PC-3 (cell line): ENCODE data around the gene NIFK. TPM values are rescaled to one million over a fixed set of nuclear protein-coding genes. Genes with fewer than 3 reads are reported as not detected.

Experiments used
- ATAC-seq: fragments of 200-7000 bp; cut with Tn5 transposase; 2 replicates; pipeline ENCODE4 v1.9.1; 2020; ENCODE audit warnings: mild to moderate bottlenecking, moderate library complexity
- BruUV-seq: library from RNA; stranded (reverse); fragments of 400-500 nt; replicated peaks from 2 replicates; lab custom pipeline; 2021; lab: Mats Ljungman, UMichigan
- CTCF ChIA-PET: fragments of 300-600 bp; sonication (Branson Sonifier 250); formaldehyde crosslinking; loops from one replicate; lab custom pipeline; 2022; ENCODE audit warnings: antibody characterized with exemption; lab: Charles Lee
- POLR2A ChIA-PET: fragments of 300-600 bp; sonication (Branson Sonifier 250); formaldehyde crosslinking; loops from one replicate; lab custom pipeline; 2022; ENCODE audit warnings: antibody characterized with exemption; ENCODE audit not compliant: unreplicated experiment; lab: Charles Lee
- DNase-seq: peaks from one replicate; pipeline ENCODE4 v3.0.0-alpha.2; 2015
- H2AFZ ChIP-seq: fragments of 300-600 bp; sonication (generic); 2 replicates; pipeline ENCODE4 v1.6.0; 2016; ENCODE audit warnings: antibody characterized with exemption, low read length
- H3F3A ChIP-seq: fragments of 300-600 bp; sonication (generic); one replicate; pipeline ENCODE4 v1.6.0; 2017; ENCODE audit warnings: antibody characterized with exemption, low read length, control low read depth, mild to moderate bottlenecking; ENCODE audit not compliant: unreplicated experiment
- H3K27ac ChIP-seq: fragments of 300-600 bp; sonication (generic); 2 replicates; pipeline ENCODE4 v1.5.1; 2016; ENCODE audit warnings: mild to moderate bottlenecking, low read length
- H3K27me3 ChIP-seq: fragments of 300-600 bp; sonication (generic); 2 replicates; pipeline ENCODE4 v1.6.1; 2016; ENCODE audit warnings: low read length, mixed read lengths
- H3K36me3 ChIP-seq: fragments of 300-600 bp; sonication (generic); 2 replicates; pipeline ENCODE4 v1.6.1; 2016; ENCODE audit warnings: low read depth, mixed run types, low read length, mixed read lengths
- H3K4me1 ChIP-seq: fragments of 300-600 bp; sonication (generic); 2 replicates; pipeline ENCODE4 v1.5.1; 2016; ENCODE audit warnings: low read length; ENCODE audit not compliant: insufficient read depth
- H3K4me2 ChIP-seq: fragments of 300-600 bp; sonication (generic); 2 replicates; pipeline ENCODE4 v1.6.0; 2016; ENCODE audit warnings: low read length
- H3K4me3 ChIP-seq: fragments of 300-600 bp; sonication (generic); 2 replicates; pipeline ENCODE4 v1.5.1; 2016; ENCODE audit warnings: mild to moderate bottlenecking, low read length, mixed read lengths
- H3K79me2 ChIP-seq: fragments of 300-600 bp; sonication (generic); 2 replicates; pipeline ENCODE4 v1.6.1; 2017; ENCODE audit warnings: low read length, mixed read lengths
- H3K9ac ChIP-seq: fragments of 300-600 bp; sonication (generic); 2 replicates; pipeline ENCODE4 v1.6.0; 2016; ENCODE audit warnings: mild to moderate bottlenecking, low read length
- H3K9me2 ChIP-seq: fragments of 300-600 bp; sonication (generic); replicated peaks from 2 replicates; pipeline ENCODE4 v1.6.1; 2016; ENCODE audit warnings: mixed run types, low read length, mixed read lengths
- H3K9me3 ChIP-seq: fragments of 300-600 bp; sonication (generic); 2 replicates; pipeline ENCODE4 v1.6.1; 2016; ENCODE audit warnings: low read length, mixed read lengths
- H4K20me1 ChIP-seq: fragments of 300-600 bp; sonication (generic); 2 replicates; pipeline ENCODE4 v1.6.1; 2016; ENCODE audit warnings: low read length, mixed read lengths
- CTCF ChIP-seq: fragments of 300-600 bp; sonication (generic); conservative IDR thresholded peaks from 2 replicates; pipeline ENCODE4 v1.5.1; 2017; ENCODE audit warnings: antibody characterized with exemption, low read depth, mild to moderate bottlenecking, low read length
- EZH2 ChIP-seq: fragments of 300-600 bp; sonication (generic); IDR thresholded peaks from one replicate; pipeline ENCODE4 v1.6.1; 2017; ENCODE audit warnings: antibody characterized with exemption, mild to moderate bottlenecking, low read length; ENCODE audit not compliant: unreplicated experiment
- EZH2phosphoT487 ChIP-seq: fragments of 300-600 bp; sonication (generic); IDR thresholded peaks from 2 replicates; pipeline ENCODE4 v1.6.1; 2018; ENCODE audit warnings: mild to moderate bottlenecking, antibody characterized with exemption, low read length, borderline replicate concordance
- intact Hi-C: fragments of 100-400 bp; cut with micrococcal nuclease; formaldehyde crosslinking; loops from 2 replicates; pipeline ENCODE4 v1.9.0; 2023
- total RNA-seq: library from RNA; depleted of rRNA; stranded (reverse); fragments of >200 nt; gene quantifications from 2 replicates; pipeline ENCODE4 v1.2.3, GENCODE V29; 2014

The NIFK gene
- total RNA-seq, 1 experiment from 2014 or later = 64.1 TPM

DNA sequence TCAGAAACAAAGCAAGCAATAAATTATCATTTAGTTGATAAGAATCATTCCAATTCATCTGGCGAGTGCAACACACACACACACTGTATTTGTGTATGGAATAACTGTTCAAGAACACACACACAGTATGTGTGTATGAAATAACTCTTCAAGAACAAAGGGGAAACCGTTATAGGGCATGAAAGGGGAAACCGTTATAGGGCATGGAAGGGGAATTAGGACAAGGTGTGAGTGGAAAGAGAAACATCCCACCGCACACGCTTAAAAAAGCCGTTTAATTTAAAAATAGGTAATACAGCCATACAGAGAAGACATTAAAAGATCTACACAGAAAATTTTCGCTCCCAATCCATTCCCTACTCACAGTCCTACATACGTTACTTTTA, 18.2 kb upstream of the NIFK start:
- peak overlapping the region; percentile 85 for H2AFZ ChIP-seq

GRCh38 chr2:121748202-121748601, 11.5 kb upstream of the NIFK start:
- Histone ChIP-seq H3K27me3 (no peaks in the 10 kb centered on the region), H3K4me2 (no peak overlapping the region), H3K36me3 (no peaks in the 10 kb centered on the region), H2AFZ (peak overlapping the region; percentile 46; the same call in 1 of the 2 replicates), H3K27ac (no peak overlapping the region), H3K9me3 (no peaks in the 10 kb centered on the region), H3K9me2 (no peaks in the 10 kb centered on the region), H3F3A (no peaks in the 10 kb centered on the region), H3K9ac (no peak overlapping the region), H3K79me2 (no peaks in the 10 kb centered on the region), H3K4me3 (no peak overlapping the region), H3K4me1 (no peaks in the 10 kb centered on the region), H4K20me1 (no peaks in the 10 kb centered on the region)
- DNase-seq (peak; percentile 50), ATAC-seq (no peak; the same call in 1 of the 2 replicates)
- ChIA-PET CTCF (no interaction called here), POLR2A (no interaction called here)
- no TSS peak for BruUV-seq
- TF ChIP-seq CTCF = peak; percentile 61
- no peak for TF ChIP-seq EZH2
- intact Hi-C loops = no loop called here

More for the DNA sequence above, 18.2 kb upstream of the NIFK start:
- H4K20me1 ChIP-seq = 0 out of 2 replicates have a peak, but pooled peaks cover 4% of the 10 kb centered on the region
- intact Hi-C loops = loop anchor here (1.0 to 2.0 kb wide), 2 partner anchors 18 to 224 kb away; partner anchors contain the start of gene NIFK
- H3K79me2 ChIP-seq = peaks cover 42% of the 10 kb centered on the region
- BruUV-seq = TSS peak; percentile 91
- peak overlapping the region; percentile 97 for H3K4me3 ChIP-seq
- H3K4me2 ChIP-seq = peak overlapping the region; percentile 89
- CTCF ChIA-PET = no interaction called here
- H3K27ac ChIP-seq = no peak overlapping the region
- peaks cover 19% of the 10 kb centered on the region for H3K36me3 ChIP-seq
- H3K27me3 ChIP-seq = no peaks in the 10 kb centered on the region
- POLR2A ChIA-PET = no interaction called here
- H3F3A ChIP-seq = no peaks in the 10 kb centered on the region
- ATAC-seq = peak; percentile 5
- no peaks in the 10 kb centered on the region for H3K9me3 ChIP-seq
- H3K9ac ChIP-seq = peak overlapping the region; percentile 81
- no peak for TF ChIP-seq EZH2
- H3K4me1 ChIP-seq = peaks cover 12% of the 10 kb centered on the region; the same call in 1 of the 2 replicates
- DNase-seq = no peak
- H3K9me2 ChIP-seq = no peaks in the 10 kb centered on the region

DNA sequence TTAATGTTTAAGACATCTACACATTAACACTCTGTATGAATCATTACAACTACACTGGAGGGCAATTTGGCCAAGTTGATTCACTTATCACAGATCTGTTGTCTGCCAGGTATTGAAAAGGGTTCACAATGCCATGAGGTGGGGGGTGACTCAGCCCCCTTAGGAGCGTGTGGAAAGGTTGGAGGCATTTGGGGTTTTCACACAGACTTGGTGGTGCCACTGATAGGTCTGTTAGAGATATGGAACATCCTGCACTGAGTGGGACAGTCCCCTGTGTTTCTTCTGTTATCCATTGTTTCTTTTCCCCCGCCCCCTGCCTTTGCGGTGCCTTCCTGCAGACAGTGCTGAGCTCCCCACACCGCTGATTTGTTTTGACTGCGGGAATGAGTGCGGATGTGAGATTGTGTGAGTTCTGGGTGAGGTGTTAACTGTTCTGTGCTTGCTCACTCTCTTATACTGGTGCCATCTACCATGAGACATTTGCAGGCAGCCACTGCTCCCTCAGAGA, 9.4 kb upstream of the NIFK start:
- DNase-seq (no peak), ATAC-seq (no peak)
- Histone ChIP-seq H3K4me1 (no peaks in the 10 kb centered on the region), H4K20me1 (no peaks in the 10 kb centered on the region), H3K27me3 (no peaks in the 10 kb centered on the region), H3K4me3 (no peak overlapping the region), H3K9ac (no peak overlapping the region), H3K9me2 (no peaks in the 10 kb centered on the region), H2AFZ (no peak overlapping the region), H3K9me3 (no peaks in the 10 kb centered on the region), H3K27ac (no peak overlapping the region), H3F3A (no peaks in the 10 kb centered on the region), H3K36me3 (no peaks in the 10 kb centered on the region), H3K79me2 (no peaks in the 10 kb centered on the region), H3K4me2 (no peak overlapping the region)
- no peak for TF ChIP-seq EZH2phosphoT487
- TF ChIP-seq CTCF = no peak
- TF ChIP-seq EZH2 = no peak
- POLR2A ChIA-PET = no interaction called here
- intact Hi-C loops = no loop called here
- BruUV-seq = no TSS peak
- CTCF ChIA-PET = no interaction called here
